ENCODE data around the gene BCR.

GRCh38 chr22:23231471-23232093 is 51.3 kb downstream of the BCR start:
- TF ChIP-seq EZH2 (IDR thresholded peaks at IDR 0.05; ENCODE audit: low read length) = no peak
- TF ChIP-seq CTCF (optimal IDR thresholded peaks at IDR 0.05 in 1 of 3, IDR thresholded peaks at IDR 0.05 in 1 of 3, conservative IDR thresholded peaks at IDR 0.05 in 1 of 3; ENCODE audit: extremely low read depth in 1 of 3, insufficient read depth in 2 of 3, low read length in 3 of 3) = no peak
